Endodermal cell (in vitro differentiated cells): Measurements from ENCODE around the gene PTPA. TPM values are rescaled to one million over a fixed set of nuclear protein-coding genes. Genes with fewer than 3 reads are reported as not detected.
"Not testable (repeated sequence)": the region's sequence is repeated elsewhere in the genome, so short reads cannot be mapped to it uniquely, and the experiment has no call there.

Experiments
- DNase-seq: peaks from one replicate; pipeline ENCODE4 v3.0.0-alpha.2; 2017
- H3K27ac ChIP-seq: 2 replicates; pipeline ENCODE4 v1.5.1; 2013; ENCODE audit warnings: mild to moderate bottlenecking, low read depth, low read length, moderate library complexity
- H3K27me3 ChIP-seq: 2 replicates; pipeline ENCODE4 v1.6.1; 2013; ENCODE audit warnings: mild to moderate bottlenecking, low read length, moderate library complexity; ENCODE audit not compliant: insufficient read depth, control insufficient read depth, poor library complexity, severe bottlenecking
- H3K36me3 ChIP-seq: 2 replicates; pipeline ENCODE4 v1.7.0; 2013; ENCODE audit warnings: mild to moderate bottlenecking, low read length, moderate library complexity; ENCODE audit not compliant: control insufficient read depth, insufficient read depth
- H3K4me1 ChIP-seq: one replicate; pipeline ENCODE4 v1.7.0; 2013; ENCODE audit warnings: low read length; ENCODE audit not compliant: control insufficient read depth, insufficient read depth
- H3K4me3 ChIP-seq: 2 replicates; pipeline ENCODE4 v1.5.1; 2013; ENCODE audit warnings: mild to moderate bottlenecking, low read length, moderate library complexity
- H3K9ac ChIP-seq: 2 replicates; pipeline ENCODE4 v1.6.1; 2013; ENCODE audit warnings: mild to moderate bottlenecking, low read length, moderate library complexity; ENCODE audit not compliant: poor library complexity, severe bottlenecking; ENCODE audit errors: extremely low read depth
- H3K9me3 ChIP-seq: 2 replicates; pipeline ENCODE4 v1.6.1; 2013; ENCODE audit warnings: mild to moderate bottlenecking, low read length, moderate library complexity; ENCODE audit not compliant: control insufficient read depth
- H3K27ac Mint-ChIP-seq: 2 replicates; pipeline ENCODE4 v1.8.0; 2020; ENCODE audit warnings: mixed read lengths
- H3K27me3 Mint-ChIP-seq: 2 replicates; pipeline ENCODE4 v1.8.0; 2021; ENCODE audit warnings: mild to moderate bottlenecking, mixed read lengths; ENCODE audit not compliant: insufficient read depth
- H3K36me3 Mint-ChIP-seq: 2 replicates; pipeline ENCODE4 v1.8.0; 2020; ENCODE audit warnings: low read depth, mixed read lengths
- H3K4me1 Mint-ChIP-seq: 2 replicates; pipeline ENCODE4 v1.8.0; 2020; ENCODE audit warnings: mixed read lengths
- H3K4me3 Mint-ChIP-seq: 2 replicates; pipeline ENCODE4 v1.8.0; 2020; ENCODE audit warnings: mild to moderate bottlenecking, moderate library complexity, mixed read lengths
- H3K9me3 Mint-ChIP-seq: 2 replicates; pipeline ENCODE4 v1.8.0; 2020; ENCODE audit warnings: mild to moderate bottlenecking, mixed read lengths
- WGBS, 2 experiments: methylation state at CpG; one replicate each; pipeline versions ENCODE4 v1.1.5 to v1.1.7; 2013; ENCODE audit warnings: missing lambda C conversion rate in 2 of 2, mixed read lengths in 1 of 2; ENCODE audit not compliant: insufficient coverage in 1 of 2, insufficient read length in 1 of 2; 5-methylcytosine and 5-hydroxymethylcytosine counted together
- total RNA-seq, 2 donors: library from RNA; stranded (reverse); fragmentation: NEBNext Ultra II Directional in 1 of 2; extraction: Animal tissue kit (Norgen Biotek cat#: 25700) in 1 of 2; gene quantifications; 2 replicates in 1 of 2; 3 replicates in 1 of 2; pipeline ENCODE4 v1.2.1, GENCODE V29; 2021
- TF ChIP-seq, protein P1 (sequence below): fragments of 200-600 bp; sonication (generic); conservative IDR thresholded peaks from 2 replicates; pipeline ENCODE4 v1.5.0; 2021; ENCODE audit warnings: antibody characterized with exemption, mild to moderate bottlenecking

The PTPA gene
- total RNA-seq, 2 donors from 2014 or later = 134 to 139 TPM

DNA sequence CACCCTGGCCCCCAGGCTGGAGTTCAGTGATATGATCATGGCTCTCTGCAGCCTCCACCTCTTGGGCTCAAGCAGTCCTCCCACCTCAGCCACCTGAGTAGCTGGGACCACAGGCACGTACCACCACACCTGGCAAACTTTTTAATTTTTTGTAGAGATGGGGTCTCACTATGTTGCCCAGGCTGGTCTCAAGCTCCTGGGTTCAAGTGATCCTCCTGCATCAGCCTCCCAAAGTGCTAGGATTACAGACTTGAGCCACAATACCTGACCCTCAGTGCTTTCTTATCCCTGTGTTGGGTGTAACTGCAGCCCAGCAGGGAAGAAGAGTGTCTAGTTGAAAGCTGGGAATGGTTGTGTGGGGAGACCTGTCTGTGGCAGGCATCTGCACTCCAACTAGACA lies 10.9 kb downstream of the PTPA start:
- TF ChIP-seq, protein P1, sequence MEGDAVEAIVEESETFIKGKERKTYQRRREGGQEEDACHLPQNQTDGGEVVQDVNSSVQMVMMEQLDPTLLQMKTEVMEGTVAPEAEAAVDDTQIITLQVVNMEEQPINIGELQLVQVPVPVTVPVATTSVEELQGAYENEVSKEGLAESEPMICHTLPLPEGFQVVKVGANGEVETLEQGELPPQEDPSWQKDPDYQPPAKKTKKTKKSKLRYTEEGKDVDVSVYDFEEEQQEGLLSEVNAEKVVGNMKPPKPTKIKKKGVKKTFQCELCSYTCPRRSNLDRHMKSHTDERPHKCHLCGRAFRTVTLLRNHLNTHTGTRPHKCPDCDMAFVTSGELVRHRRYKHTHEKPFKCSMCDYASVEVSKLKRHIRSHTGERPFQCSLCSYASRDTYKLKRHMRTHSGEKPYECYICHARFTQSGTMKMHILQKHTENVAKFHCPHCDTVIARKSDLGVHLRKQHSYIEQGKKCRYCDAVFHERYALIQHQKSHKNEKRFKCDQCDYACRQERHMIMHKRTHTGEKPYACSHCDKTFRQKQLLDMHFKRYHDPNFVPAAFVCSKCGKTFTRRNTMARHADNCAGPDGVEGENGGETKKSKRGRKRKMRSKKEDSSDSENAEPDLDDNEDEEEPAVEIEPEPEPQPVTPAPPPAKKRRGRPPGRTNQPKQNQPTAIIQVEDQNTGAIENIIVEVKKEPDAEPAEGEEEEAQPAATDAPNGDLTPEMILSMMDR = no peak
- Mint-ChIP-seq H3K36me3 (peaks cover 55% of the 10 kb centered on the region), H3K4me1 (peaks cover 10% of the 10 kb centered on the region), H3K4me3 (no peak overlapping the region), H3K27me3 (no peaks in the 10 kb centered on the region), H3K27ac (no peak overlapping the region), H3K9me3 (no peaks in the 10 kb centered on the region)
- Histone ChIP-seq H3K9ac (no peak overlapping the region), H3K27ac (no peak overlapping the region), H3K4me3 (no peak overlapping the region), H3K4me1 (no peaks in the 10 kb centered on the region), H3K36me3 (peaks cover 40% of the 10 kb centered on the region), H3K9me3 (no peaks in the 10 kb centered on the region), H3K27me3 (no peaks in the 10 kb centered on the region)
- 88 to 100% methylated on average over 1 of the region's 1 CpG for WGBS, 2 experiments
- no peak for DNase-seq

GRCh38 chr9:129122976-129123375 lies 11.8 kb downstream of the PTPA start:
- H3K27ac ChIP-seq, H3K9me3 Mint-ChIP-seq, H3K4me3 ChIP-seq, H3K4me3 Mint-ChIP-seq, DNase-seq, H3K27ac Mint-ChIP-seq, H3K27me3 ChIP-seq, H3K27me3 Mint-ChIP-seq, H3K9ac ChIP-seq, H3K4me1 ChIP-seq, H3K9me3 ChIP-seq: not testable (repeated sequence)
- WGBS, 2 experiments = 97 to 98% methylated on average over 9 to 15 of the region's 15 CpGs
- Mint-ChIP-seq H3K36me3 (peaks cover 57% of the 10 kb centered on the region), H3K4me1 (peaks cover 15% of the 10 kb centered on the region)
- peaks cover 48% of the 10 kb centered on the region for H3K36me3 ChIP-seq

DNA sequence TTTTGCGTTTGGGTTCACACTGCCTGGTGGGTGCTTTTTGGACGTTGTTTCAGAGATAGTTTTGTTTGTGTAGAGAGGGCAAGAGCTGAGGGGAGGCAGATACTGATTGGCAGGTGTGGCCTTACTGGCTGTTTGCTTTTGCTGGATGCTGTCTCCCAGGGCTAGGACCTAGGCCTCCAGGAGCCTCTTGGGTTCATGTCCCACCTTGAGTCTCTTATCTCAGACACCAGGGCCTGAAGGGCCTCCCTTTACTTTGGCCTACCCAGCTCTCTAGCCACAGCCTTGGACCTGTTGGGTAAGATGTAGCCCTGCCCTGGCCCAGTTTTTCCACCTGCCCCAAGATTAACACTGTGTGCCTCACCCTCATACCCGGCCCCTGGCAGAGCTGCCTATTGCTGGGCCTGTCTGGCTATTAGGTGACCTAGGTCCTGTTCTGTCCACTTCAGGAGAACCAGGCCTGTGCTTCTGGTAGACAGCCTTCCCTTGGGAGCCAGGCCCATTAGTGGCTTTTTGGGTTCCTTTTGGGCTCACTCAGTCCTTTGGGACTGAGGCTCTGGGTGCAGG lies 13.4 kb downstream of the PTPA start:
- H3K4me3 ChIP-seq = no peak overlapping the region
- DNase-seq = no peak
- no peak overlapping the region for H3K9ac ChIP-seq
- no peaks in the 10 kb centered on the region for H3K4me1 ChIP-seq
- no peak overlapping the region for H3K27ac ChIP-seq
- WGBS, 2 experiments = 92 to 100% methylated on average over 2 to 3 of the region's 3 CpGs
- Mint-ChIP-seq H3K27ac (peak overlapping the region; percentile 52), H3K4me3 (no peak overlapping the region), H3K4me1 (peaks cover 15% of the 10 kb centered on the region), H3K27me3 (no peaks in the 10 kb centered on the region), H3K9me3 (no peaks in the 10 kb centered on the region), H3K36me3 (peaks cover 59% of the 10 kb centered on the region)
- no peaks in the 10 kb centered on the region for H3K27me3 ChIP-seq
- TF ChIP-seq, protein P1 = no peak
- H3K9me3 ChIP-seq = no peaks in the 10 kb centered on the region
- peaks cover 52% of the 10 kb centered on the region for H3K36me3 ChIP-seq

DNA sequence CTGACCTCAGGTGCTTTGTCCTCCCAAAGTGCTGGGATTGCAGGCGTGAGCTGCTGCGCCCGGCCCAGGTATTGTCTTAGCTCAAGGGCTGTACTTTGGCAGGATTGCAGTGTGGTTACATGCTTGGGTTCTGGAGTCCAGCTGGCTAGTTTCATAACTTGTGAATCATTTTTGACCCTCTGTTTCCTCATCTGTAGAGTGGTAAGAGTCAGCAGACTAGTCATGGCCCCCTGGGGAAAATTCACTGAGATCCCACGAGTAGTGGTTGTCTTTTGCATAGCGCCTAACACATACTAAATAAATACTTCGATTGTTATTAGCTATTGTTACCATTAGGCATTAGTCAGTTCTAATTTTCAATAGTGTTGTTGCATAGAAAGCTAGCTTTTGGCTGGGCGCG lies 14.3 kb downstream of the PTPA start:
- no peaks in the 10 kb centered on the region for H3K4me1 ChIP-seq
- H3K4me3 ChIP-seq = no peak overlapping the region
- peaks cover 58% of the 10 kb centered on the region for H3K36me3 ChIP-seq
- Mint-ChIP-seq H3K27ac (no peak overlapping the region), H3K9me3 (no peaks in the 10 kb centered on the region), H3K4me1 (peaks cover 15% of the 10 kb centered on the region), H3K36me3 (peaks cover 62% of the 10 kb centered on the region), H3K27me3 (no peaks in the 10 kb centered on the region), H3K4me3 (no peak overlapping the region)
- H3K9ac ChIP-seq = no peak overlapping the region
- TF ChIP-seq, protein P1 = no peak
- H3K27me3 ChIP-seq = no peaks in the 10 kb centered on the region
- no peak overlapping the region for H3K27ac ChIP-seq
- 96 to 98% methylated on average over 5 to 8 of the region's 8 CpGs for WGBS, 2 experiments
- DNase-seq = no peak
- H3K9me3 ChIP-seq = no peaks in the 10 kb centered on the region
